GM23338 (cell line): ENCODE measurements around the gene BRF1. TPM values are rescaled to one million over a fixed set of nuclear protein-coding genes. Genes with fewer than 3 reads are reported as not detected.

ENCODE experiments used
- ATAC-seq: fragments of 200-7000 bp; cut with Tn5 transposase; 3 replicates; pipeline ENCODE4 v1.9.1; 2020
- DNase-seq: peaks from one replicate; pipeline ENCODE4 v3.0.0-alpha.2; 2015; ENCODE audit warnings: low spot score
- H2AFZ ChIP-seq: fragments of 200-600 bp; sonication (generic); 2 replicates; pipeline ENCODE4 v1.8.0; 2016; ENCODE audit warnings: antibody characterized with exemption, mild to moderate bottlenecking, moderate library complexity
- H3F3A ChIP-seq: fragments of 200-600 bp; sonication (generic); replicated peaks from 2 replicates; pipeline ENCODE4 v1.8.0; 2017; ENCODE audit warnings: antibody characterized with exemption, mixed run types, low read depth
- H3K27ac ChIP-seq: fragments of 200-600 bp; sonication (generic); 2 replicates; pipeline ENCODE4 v1.6.1; 2016; ENCODE audit warnings: low read depth
- H3K27me3 ChIP-seq: fragments of 200-600 bp; sonication (generic); 2 replicates; pipeline ENCODE4 v1.8.0; 2016; ENCODE audit warnings: mild to moderate bottlenecking, mixed run types, moderate library complexity; ENCODE audit not compliant: insufficient read depth
- H3K36me3 ChIP-seq: fragments of 200-600 bp; sonication (generic); 2 replicates; pipeline ENCODE4 v1.8.0; 2016; ENCODE audit warnings: mild to moderate bottlenecking; ENCODE audit not compliant: insufficient read depth
- H3K4me1 ChIP-seq: fragments of 200-600 bp; sonication (generic); 2 replicates; pipeline ENCODE4 v1.8.0; 2016; ENCODE audit warnings: mild to moderate bottlenecking, moderate library complexity; ENCODE audit not compliant: insufficient read depth
- H3K4me2 ChIP-seq: fragments of 200-600 bp; sonication (generic); 2 replicates; pipeline ENCODE4 v1.7.1; 2017; ENCODE audit warnings: mixed run types
- H3K4me3 ChIP-seq: fragments of 200-600 bp; sonication (generic); 2 replicates; pipeline ENCODE4 v1.6.1; 2016; ENCODE audit warnings: mixed run types
- H3K79me2 ChIP-seq: fragments of 200-600 bp; sonication (generic); replicated peaks from 2 replicates; pipeline ENCODE4 v1.8.0; 2017; ENCODE audit warnings: mild to moderate bottlenecking; ENCODE audit not compliant: insufficient read depth
- H3K9me2 ChIP-seq: fragments of 200-600 bp; sonication (generic); 2 replicates; pipeline ENCODE4 v1.8.0; 2017; ENCODE audit not compliant: insufficient read depth
- H4K20me1 ChIP-seq: fragments of 200-600 bp; sonication (generic); replicated peaks from 2 replicates; pipeline ENCODE4 v1.8.0; 2017; ENCODE audit warnings: mild to moderate bottlenecking; ENCODE audit not compliant: insufficient read depth
- H3K27ac Mint-ChIP-seq: 2 replicates; pipeline ENCODE4 v1.8.0; 2020; ENCODE audit warnings: inconsistent platforms, mild to moderate bottlenecking, moderate library complexity, mixed read lengths
- H3K27me3 Mint-ChIP-seq: 3 replicates; pipeline ENCODE4 v1.8.0; 2022; ENCODE audit warnings: low read depth, mild to moderate bottlenecking, moderate library complexity, mixed read lengths, inconsistent platforms; ENCODE audit not compliant: insufficient read depth, poor library complexity
- H3K36me3 Mint-ChIP-seq: 3 replicates; pipeline ENCODE4 v1.8.0; 2021; ENCODE audit warnings: low read depth, mild to moderate bottlenecking, inconsistent platforms, moderate library complexity, mixed read lengths
- H3K4me1 Mint-ChIP-seq: 3 replicates; pipeline ENCODE4 v1.8.0; 2020; ENCODE audit warnings: mild to moderate bottlenecking, inconsistent platforms, mixed read lengths
- H3K4me3 Mint-ChIP-seq: 3 replicates; pipeline ENCODE4 v1.8.0; 2021; ENCODE audit warnings: moderate library complexity, mild to moderate bottlenecking, inconsistent platforms, mixed read lengths
- H3K9me3 Mint-ChIP-seq: 3 replicates; pipeline ENCODE4 v1.8.0; 2020; ENCODE audit warnings: moderate library complexity, mild to moderate bottlenecking, inconsistent platforms, mixed read lengths
- EZH2phosphoT487 ChIP-seq: fragments of 200-600 bp; sonication (generic); IDR thresholded peaks from one replicate; pipeline ENCODE4 v1.8.1; 2018; ENCODE audit warnings: antibody characterized with exemption; ENCODE audit not compliant: unreplicated experiment
- NANOG ChIP-seq: IDR thresholded peaks from 2 replicates; pipeline ENCODE4 v1.6.1; 2016; ENCODE audit warnings: antibody characterized with exemption, borderline replicate concordance
- POLR2AphosphoS5 ChIP-seq: IDR thresholded peaks from 2 replicates; pipeline ENCODE4 v1.6.1; 2016; ENCODE audit warnings: antibody characterized with exemption, low read depth
- ZNF114 ChIP-seq: fragments of 250-450 bp; sonication (Bioruptor Pico); IDR thresholded peaks from 2 replicates; pipeline ENCODE4 v1.5.0; 2020; ENCODE audit warnings: mild to moderate bottlenecking, moderate library complexity
- ZNF331 ChIP-seq: fragments of 250-450 bp; sonication (Bioruptor Pico); IDR thresholded peaks from 2 replicates; pipeline ENCODE4 v1.5.0; 2020; ENCODE audit warnings: low read depth, mild to moderate bottlenecking, moderate library complexity
- polyA plus RNA-seq: library from polyadenylated mRNA; unstranded; fragments of >200 nt; fragmentation: Nextera tagmentation; extraction: Ambion mirVana; gene quantifications from 2 replicates; pipeline ENCODE4 v1.2.1, GENCODE V29; 2016
- total RNA-seq: library from RNA; depleted of rRNA; stranded (reverse); fragments of >200 nt; shearing (Covaris generic); gene quantifications from 2 replicates; pipeline ENCODE4 v1.2.3, GENCODE V29; 2014
- TF ChIP-seq, protein P1 (sequence below), 2 experiments: fragments of 200-600 bp in 1 of 2; sonication (generic) in 1 of 2; conservative IDR thresholded peaks; 2 replicates each; pipeline versions ENCODE4 v1.5.1 to v1.6.1; 2016 to 2017; ENCODE audit warnings: antibody characterized with exemption in 2 of 2, low read depth in 2 of 2, mild to moderate bottlenecking in 2 of 2, moderate library complexity in 1 of 2

The BRF1 gene
- total and polyA plus RNA-seq, 2 experiments from 2014 or later, result 8.6 to 29.9 TPM

DNA sequence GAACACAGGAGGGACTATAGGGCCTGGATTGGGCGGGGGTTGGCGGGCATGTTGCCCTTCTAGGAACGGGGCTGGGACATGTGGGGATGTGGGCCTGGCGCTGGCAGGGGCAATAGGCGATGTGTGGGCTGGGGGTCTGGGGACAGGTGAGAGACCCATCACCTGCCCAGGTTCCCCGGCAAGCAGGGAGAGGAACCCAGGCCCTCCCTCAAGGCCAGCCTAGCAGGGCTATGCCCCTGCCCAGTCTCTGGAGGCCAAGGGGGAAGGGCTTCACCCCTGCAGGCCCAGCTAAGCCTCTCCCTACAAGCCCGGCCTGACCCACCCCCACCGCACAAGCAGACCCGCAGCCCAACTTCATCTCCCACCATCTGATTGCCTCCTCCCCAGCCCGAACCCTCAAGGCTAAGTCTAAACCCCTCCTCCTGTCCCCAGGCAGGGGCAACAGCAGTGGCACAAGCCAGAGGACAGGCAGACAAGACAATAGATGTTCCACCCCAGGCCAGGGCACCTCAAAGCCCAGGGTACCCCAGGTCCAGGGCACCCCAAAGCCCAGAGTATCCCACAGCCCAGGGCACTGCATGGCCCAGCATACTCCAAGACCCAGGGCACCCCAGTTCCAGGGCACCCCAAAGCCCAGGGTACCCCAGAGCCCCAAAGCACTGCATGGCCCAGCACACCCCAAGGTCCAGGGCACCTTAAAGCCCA, 138.7 kb downstream of the BRF1 start (continued):
- TF ChIP-seq, protein P1, sequence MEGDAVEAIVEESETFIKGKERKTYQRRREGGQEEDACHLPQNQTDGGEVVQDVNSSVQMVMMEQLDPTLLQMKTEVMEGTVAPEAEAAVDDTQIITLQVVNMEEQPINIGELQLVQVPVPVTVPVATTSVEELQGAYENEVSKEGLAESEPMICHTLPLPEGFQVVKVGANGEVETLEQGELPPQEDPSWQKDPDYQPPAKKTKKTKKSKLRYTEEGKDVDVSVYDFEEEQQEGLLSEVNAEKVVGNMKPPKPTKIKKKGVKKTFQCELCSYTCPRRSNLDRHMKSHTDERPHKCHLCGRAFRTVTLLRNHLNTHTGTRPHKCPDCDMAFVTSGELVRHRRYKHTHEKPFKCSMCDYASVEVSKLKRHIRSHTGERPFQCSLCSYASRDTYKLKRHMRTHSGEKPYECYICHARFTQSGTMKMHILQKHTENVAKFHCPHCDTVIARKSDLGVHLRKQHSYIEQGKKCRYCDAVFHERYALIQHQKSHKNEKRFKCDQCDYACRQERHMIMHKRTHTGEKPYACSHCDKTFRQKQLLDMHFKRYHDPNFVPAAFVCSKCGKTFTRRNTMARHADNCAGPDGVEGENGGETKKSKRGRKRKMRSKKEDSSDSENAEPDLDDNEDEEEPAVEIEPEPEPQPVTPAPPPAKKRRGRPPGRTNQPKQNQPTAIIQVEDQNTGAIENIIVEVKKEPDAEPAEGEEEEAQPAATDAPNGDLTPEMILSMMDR (conservative IDR thresholded peaks at IDR 0.05; ENCODE audit: low read depth in 2 of 2), result no peak
- no peak for TF ChIP-seq EZH2phosphoT487
- no peak for TF ChIP-seq POLR2AphosphoS5

DNA sequence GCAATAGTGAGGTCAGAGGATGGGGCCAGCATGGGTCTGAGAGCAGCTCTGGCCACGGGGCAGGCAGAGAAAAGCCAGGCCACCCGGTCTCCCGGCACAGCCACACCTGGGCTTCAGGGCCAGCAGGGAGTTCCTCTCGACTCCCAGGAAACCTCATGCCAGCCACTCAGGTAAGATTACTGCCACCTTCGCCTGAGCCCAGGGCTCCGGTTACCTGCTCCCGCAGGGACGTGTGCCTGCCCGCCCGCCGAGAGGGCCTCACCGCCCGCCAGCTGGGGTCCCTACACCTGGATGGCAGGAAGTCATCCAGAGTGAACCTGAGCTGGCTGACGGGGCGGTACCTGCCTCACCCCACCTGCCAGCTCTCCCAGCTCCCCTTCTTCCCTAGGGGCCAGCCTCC, 139.5 kb downstream of the BRF1 start:
- Histone ChIP-seq H2AFZ (no peak overlapping the region), H3K27me3 (no peaks in the 10 kb centered on the region), H3K36me3 (no peaks in the 10 kb centered on the region), H3K79me2 (no peaks in the 10 kb centered on the region), H3K4me2 (no peak overlapping the region), H3K9me2 (no peaks in the 10 kb centered on the region), H3K27ac (no peak overlapping the region), H3F3A (no peaks in the 10 kb centered on the region), H3K4me3 (no peak overlapping the region), H4K20me1 (no peaks in the 10 kb centered on the region), H3K4me1 (no peaks in the 10 kb centered on the region)
- DNase-seq (no peak), ATAC-seq (no peak)
- Mint-ChIP-seq H3K9me3 (no peaks in the 10 kb centered on the region), H3K27ac (no peak overlapping the region), H3K4me3 (no peak overlapping the region), H3K36me3 (no peaks in the 10 kb centered on the region), H3K4me1 (no peaks in the 10 kb centered on the region), H3K27me3 (peaks cover 10% of the 10 kb centered on the region)
- TF ChIP-seq ZNF331 (CRISPR knock-in tag) (no peak), NANOG (no peak)

DNA sequence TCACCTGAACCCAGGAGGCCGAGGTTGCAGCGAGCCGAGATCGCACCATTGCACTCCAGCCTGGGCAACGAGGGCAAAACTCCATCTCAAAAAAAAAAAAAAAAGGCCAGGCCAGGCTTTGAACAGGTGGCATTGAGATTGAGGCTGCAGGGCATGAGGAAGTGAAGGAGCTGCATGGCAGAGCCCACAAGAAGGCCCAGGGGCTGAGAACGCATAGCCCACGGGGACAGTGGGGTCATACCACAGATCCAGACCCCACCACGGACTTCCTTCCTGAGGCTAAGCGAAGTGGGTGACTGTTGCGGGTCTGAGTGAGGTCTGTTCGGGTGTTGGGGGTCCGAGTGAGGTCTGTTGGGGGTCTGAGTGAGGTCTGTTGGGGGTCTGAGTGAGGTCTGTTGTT, 140.0 kb downstream of the BRF1 start:
- Histone ChIP-seq H3K4me3 (no peak overlapping the region), H3K27me3 (no peaks in the 10 kb centered on the region), H4K20me1 (no peaks in the 10 kb centered on the region), H3K79me2 (no peaks in the 10 kb centered on the region), H3K4me1 (no peaks in the 10 kb centered on the region), H3K4me2 (no peak overlapping the region), H2AFZ (no peak overlapping the region), H3F3A (no peaks in the 10 kb centered on the region), H3K36me3 (no peaks in the 10 kb centered on the region), H3K9me2 (no peaks in the 10 kb centered on the region), H3K27ac (no peak overlapping the region)
- no peak for TF ChIP-seq POLR2AphosphoS5
- H3K27me3 Mint-ChIP-seq, result peaks cover 11% of the 10 kb centered on the region
- ATAC-seq (no peak), DNase-seq (no peak)
- H3K9me3 Mint-ChIP-seq, result no peaks in the 10 kb centered on the region
- H3K36me3 Mint-ChIP-seq, result no peaks in the 10 kb centered on the region
- no peak overlapping the region for H3K4me3 Mint-ChIP-seq
- 0 out of 3 replicates have a peak, but pooled peaks cover under 1% of the 10 kb centered on the region for H3K4me1 Mint-ChIP-seq
- H3K27ac Mint-ChIP-seq, result no peak overlapping the region

DNA sequence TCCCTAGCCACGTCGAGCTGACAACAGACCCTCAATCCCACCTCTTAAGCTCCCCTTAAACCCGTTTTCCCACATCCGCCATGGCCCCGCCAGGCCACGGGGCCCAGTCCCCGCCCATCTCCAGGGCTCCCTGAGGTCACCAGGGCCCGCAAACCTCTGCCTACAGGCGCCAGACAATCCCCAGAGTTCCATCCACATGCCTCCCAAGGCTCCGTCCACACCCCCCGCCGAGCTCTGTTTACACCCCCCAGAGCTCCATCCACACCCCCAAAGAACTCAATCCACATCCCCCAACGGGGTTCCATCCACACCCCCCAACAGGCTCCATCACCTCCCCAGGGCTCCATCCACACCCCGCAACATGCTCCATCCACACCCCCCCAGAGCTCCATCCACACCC, 141.5 kb downstream of the BRF1 start:
- ATAC-seq (no peak), DNase-seq (no peak)
- 0 out of 3 replicates have a peak, but pooled peaks cover 2% of the 10 kb centered on the region for H3K4me1 Mint-ChIP-seq
- no peak overlapping the region for H3K4me3 Mint-ChIP-seq
- H3K4me2 ChIP-seq, result no peak overlapping the region
- no peak overlapping the region for H2AFZ ChIP-seq
- H3K27ac ChIP-seq, result no peak overlapping the region
- no peaks in the 10 kb centered on the region for H3K79me2 ChIP-seq
- H3K36me3 ChIP-seq, result no peaks in the 10 kb centered on the region
- TF ChIP-seq, protein P1 (conservative IDR thresholded peaks at IDR 0.05; ENCODE audit: low read depth in 2 of 2), result no peak
- no peak for TF ChIP-seq ZNF114
- no peak for TF ChIP-seq NANOG
- no peaks in the 10 kb centered on the region for H3K9me3 Mint-ChIP-seq
- H3K27me3 Mint-ChIP-seq, result peaks cover 16% of the 10 kb centered on the region
- no peaks in the 10 kb centered on the region for H3K4me1 ChIP-seq
- no peak overlapping the region for H3K27ac Mint-ChIP-seq
- H3K4me3 ChIP-seq, result no peak overlapping the region
- H3K9me2 ChIP-seq, result no peaks in the 10 kb centered on the region
- no peaks in the 10 kb centered on the region for H4K20me1 ChIP-seq
- no peaks in the 10 kb centered on the region for H3K36me3 Mint-ChIP-seq
- H3K27me3 ChIP-seq, result no peaks in the 10 kb centered on the region
- no peaks in the 10 kb centered on the region for H3F3A ChIP-seq
